ENCODE measurements around the gene CHAD.

DNA sequence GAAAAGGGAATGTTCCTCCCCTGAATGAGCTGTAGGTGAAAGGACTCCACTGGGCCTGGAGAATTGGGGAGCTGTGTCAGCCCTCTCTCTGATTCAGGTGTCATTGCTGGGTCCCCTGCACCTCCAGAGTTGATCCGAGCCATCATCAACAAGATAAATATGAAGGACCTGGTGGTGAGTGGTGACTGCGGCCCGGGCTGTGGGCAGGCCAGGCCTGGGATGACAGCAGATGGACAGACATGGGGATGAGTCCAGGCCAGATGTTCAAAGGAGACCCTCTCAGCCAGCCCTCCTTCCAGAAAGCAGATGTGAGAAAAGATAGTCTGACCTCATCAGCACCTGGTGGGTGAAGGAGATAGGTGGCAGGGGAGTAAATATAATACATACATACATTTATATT lies 4.6 kb downstream of the CHAD start:
- TF ChIP-seq, protein P1, sequence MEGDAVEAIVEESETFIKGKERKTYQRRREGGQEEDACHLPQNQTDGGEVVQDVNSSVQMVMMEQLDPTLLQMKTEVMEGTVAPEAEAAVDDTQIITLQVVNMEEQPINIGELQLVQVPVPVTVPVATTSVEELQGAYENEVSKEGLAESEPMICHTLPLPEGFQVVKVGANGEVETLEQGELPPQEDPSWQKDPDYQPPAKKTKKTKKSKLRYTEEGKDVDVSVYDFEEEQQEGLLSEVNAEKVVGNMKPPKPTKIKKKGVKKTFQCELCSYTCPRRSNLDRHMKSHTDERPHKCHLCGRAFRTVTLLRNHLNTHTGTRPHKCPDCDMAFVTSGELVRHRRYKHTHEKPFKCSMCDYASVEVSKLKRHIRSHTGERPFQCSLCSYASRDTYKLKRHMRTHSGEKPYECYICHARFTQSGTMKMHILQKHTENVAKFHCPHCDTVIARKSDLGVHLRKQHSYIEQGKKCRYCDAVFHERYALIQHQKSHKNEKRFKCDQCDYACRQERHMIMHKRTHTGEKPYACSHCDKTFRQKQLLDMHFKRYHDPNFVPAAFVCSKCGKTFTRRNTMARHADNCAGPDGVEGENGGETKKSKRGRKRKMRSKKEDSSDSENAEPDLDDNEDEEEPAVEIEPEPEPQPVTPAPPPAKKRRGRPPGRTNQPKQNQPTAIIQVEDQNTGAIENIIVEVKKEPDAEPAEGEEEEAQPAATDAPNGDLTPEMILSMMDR (conservative IDR thresholded peaks at IDR 0.05; ENCODE audit: low read length) = no peak
- no peak for TF ChIP-seq EZH2phosphoT487 (IDR thresholded peaks at IDR 0.05; ENCODE audit: borderline replicate concordance, low read depth, low read length)
